ENCODE results near the gene SGMS1.

The SGMS1 gene

GRCh38 chr10:50324046-50324445 is 299.7 kb downstream of the SGMS1 start:
- in situ Hi-C loops (cut with MboI; ENCODE audit: low pct_unique_long_range_greater_than_20kb, low sequenced_read_pairs, unreplicated experiment): no loop called here
- no peak for TF ChIP-seq CTCF (IDR thresholded peaks at IDR 0.05; ENCODE audit: extremely low read depth, insufficient read depth, missing control alignments)
- no peak for DNase-seq (ENCODE audit: low spot score)

- TF ChIP-seq CTCF (IDR thresholded peaks at IDR 0.05; ENCODE audit: extremely low read depth, insufficient read depth, missing control alignments): no peak
- in situ Hi-C loops (cut with MboI; ENCODE audit: low pct_unique_long_range_greater_than_20kb, low sequenced_read_pairs, unreplicated experiment): no loop called here
- peak; percentile 26 for DNase-seq (ENCODE audit: low spot score)
Observed at GRCh38 chr10:50322077-50322476, 301.7 kb downstream of the SGMS1 start.

DNA sequence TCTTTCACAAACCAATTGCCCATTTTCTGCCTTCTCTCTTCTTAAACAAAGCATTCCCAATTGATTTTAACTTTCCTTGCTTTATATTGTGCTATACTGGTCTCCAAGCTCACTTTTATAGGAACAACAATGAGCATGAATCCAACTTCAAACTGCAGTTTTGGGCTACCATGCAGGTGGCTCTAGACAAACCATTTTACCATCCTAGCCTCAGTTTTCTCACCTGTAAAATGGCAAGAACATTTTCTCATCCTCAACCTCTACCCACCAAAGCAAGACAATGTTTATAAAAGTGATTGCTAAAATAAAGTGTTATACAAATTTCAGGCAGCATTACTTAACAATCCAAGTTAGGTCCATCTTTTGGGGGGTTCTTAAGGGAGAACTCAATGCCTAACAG is 305.6 kb downstream of the SGMS1 start:
- in situ Hi-C loops (cut with MboI; ENCODE audit: low pct_unique_long_range_greater_than_20kb, low sequenced_read_pairs, unreplicated experiment): no loop called here
- no peak for DNase-seq (ENCODE audit: low spot score)

DNA sequence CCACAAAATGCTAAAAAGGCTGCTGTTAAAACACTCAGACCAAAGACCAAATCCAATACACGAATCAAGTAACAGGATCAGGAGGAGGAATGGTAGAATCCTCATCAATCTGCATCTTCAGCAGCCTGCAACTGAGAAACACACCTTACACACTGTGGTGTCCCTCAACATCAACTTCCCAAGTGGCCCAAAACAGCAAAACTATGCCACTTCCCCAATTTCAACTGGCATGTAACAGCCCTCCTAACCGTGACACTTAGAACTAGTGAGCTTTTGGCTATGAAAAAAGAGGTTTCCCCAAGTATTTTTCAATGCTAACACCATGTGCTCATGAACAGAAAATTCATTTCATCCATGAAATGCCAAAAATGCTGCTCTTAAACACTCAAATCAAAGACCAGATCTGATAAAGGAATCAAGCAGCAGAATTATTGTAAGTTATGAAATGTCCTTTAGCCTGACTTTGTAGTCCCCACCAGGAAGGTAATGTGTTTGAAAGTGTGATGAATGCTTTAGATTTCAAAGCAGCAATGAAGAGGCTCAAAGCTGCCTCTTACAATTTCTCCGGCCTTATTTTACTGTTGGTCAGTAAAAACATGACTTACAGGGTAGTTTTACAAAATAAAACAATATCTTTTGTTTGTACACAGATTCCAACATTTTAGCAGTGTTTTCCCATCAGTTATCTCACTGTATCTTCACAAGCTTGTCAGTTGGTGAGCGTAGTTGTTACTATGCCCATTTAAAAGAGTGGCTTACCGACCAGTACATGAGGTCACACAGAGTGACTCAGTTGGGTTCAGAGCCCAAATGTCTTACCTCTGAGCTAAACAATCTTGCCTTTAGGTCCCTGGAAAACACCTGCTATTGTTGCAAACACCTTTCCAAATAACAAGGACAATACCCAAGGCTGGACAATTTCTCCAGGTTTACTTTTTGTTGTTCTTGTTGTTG is 306.8 kb downstream of the SGMS1 start:
- in situ Hi-C loops (cut with MboI; ENCODE audit: low pct_unique_long_range_greater_than_20kb, low sequenced_read_pairs, unreplicated experiment): no loop called here
- no peak for DNase-seq (ENCODE audit: low spot score)
- TF ChIP-seq CTCF (IDR thresholded peaks at IDR 0.05; ENCODE audit: extremely low read depth, insufficient read depth, missing control alignments): no peak

More for the DNA sequence above, 305.6 kb downstream of the SGMS1 start:
- no peak for TF ChIP-seq CTCF (IDR thresholded peaks at IDR 0.05; ENCODE audit: extremely low read depth, insufficient read depth, missing control alignments)

GRCh38 chr10:50316174-50316573 is 307.6 kb downstream of the SGMS1 start:
- in situ Hi-C loops (cut with MboI; ENCODE audit: low pct_unique_long_range_greater_than_20kb, low sequenced_read_pairs, unreplicated experiment): no loop called here
- no peak for DNase-seq (ENCODE audit: low spot score)
- TF ChIP-seq CTCF (IDR thresholded peaks at IDR 0.05; ENCODE audit: extremely low read depth, insufficient read depth, missing control alignments): no peak

DNA sequence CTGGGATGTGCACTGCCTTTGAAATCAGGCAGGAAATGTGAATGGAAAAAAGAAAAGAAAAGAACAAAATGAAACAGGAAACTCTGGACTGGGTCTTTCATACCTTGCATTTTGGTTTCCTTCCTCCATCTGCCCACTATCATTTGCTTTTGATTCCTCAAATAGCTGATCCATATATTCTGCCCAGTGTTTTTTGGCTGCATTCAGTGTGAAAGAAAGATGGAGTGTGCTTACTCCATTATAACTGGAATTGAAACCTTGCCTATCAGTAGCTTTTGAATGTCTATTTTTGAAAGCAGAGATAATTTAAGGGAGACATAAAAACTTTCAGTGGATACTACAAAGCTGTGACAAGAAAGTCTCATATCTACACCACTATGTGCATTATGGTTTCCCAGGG is 308.3 kb downstream of the SGMS1 start:
- in situ Hi-C loops (cut with MboI; ENCODE audit: low pct_unique_long_range_greater_than_20kb, low sequenced_read_pairs, unreplicated experiment): no loop called here
- no peak for DNase-seq (ENCODE audit: low spot score)
- no peak for TF ChIP-seq CTCF (IDR thresholded peaks at IDR 0.05; ENCODE audit: extremely low read depth, insufficient read depth, missing control alignments)

Measured in GM13977 (cell line).